ENCODE measurements around the gene BTBD17. TPM values are rescaled to one million over a fixed set of nuclear protein-coding genes. Genes with fewer than 3 reads are reported as not detected.

The BTBD17 gene
- total RNA-seq, 1 experiment from 2014 or later: not detected

DNA sequence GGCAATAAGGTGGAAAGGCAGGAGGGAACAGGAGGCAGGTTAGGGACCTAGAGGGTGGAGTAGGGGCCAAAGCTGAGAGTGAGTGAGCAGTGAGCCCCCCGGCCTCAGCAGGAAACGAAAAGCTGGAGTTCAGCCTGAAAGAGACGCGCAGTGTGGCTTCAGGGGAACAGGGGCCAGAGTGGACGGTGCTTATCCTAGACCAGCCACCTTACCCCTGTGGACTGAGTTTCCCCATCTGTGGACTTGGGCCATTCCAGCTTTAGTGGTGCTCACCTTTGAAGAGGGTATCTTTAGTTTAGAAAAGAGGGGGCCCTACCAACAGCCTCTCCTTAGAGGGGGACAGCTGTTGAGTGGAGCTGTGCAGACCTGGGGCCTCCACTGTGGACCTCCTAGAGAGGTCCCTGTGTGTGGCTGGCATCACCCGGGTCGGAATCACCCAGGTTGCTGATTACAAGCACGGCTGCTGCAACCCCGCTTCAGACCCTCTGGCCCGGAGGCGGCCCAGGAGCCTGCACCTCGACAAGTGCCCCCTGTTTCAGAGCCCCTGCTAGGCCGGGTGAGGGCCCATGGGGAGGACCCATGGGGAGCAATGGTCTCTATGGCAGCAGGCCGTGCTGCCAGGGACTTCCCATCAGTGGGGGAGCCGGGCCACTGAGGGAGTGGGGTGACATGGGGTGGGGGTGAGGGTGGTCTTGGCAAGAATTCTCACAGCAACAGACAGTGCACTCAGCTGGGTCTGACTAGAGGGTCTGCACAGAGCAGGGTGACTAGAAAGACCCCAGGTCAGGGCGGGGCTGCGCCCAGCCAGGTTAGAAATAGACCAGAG lies 8.2 kb upstream of the BTBD17 start:
- H3K27me3 ChIP-seq (ENCODE audit: insufficient read depth, low read length): peaks cover 4% of the 10 kb centered on the region; the same call in 1 of the 2 replicates
- no peaks in the 10 kb centered on the region for H3K9me2 ChIP-seq (ENCODE audit: insufficient read depth)
- POLR2A ChIA-PET: interaction anchor here (2.1 kb wide), 1 partner anchor 87 kb away, joined by 7 read pairs; no protein-coding TSS in a partner anchor
- H3K9me3 ChIP-seq (ENCODE audit: control insufficient read depth in 1 of 2, insufficient read depth in 1 of 2, low read depth in 1 of 2, low read length in 2 of 2): no peaks in the 10 kb centered on the region
- no peaks in the 10 kb centered on the region for H3K36me3 ChIP-seq (ENCODE audit: control insufficient read depth in 1 of 2, insufficient read depth in 2 of 2, low read length in 2 of 2)
- no peaks in the 10 kb centered on the region for H4K20me1 ChIP-seq (ENCODE audit: insufficient read depth)
- no peak for ATAC-seq
- CTCF ChIA-PET: interaction anchor here (1.9 to 4.8 kb wide), 6 partner anchors 9 to 162 kb away, joined by 7 to 91 read pairs (median 38); partner anchors contain the start of genes BTBD17 and CD300LB
- DNase-seq (ENCODE audit: low read depth, low spot score): no peak
- H3K4me3 ChIP-seq (replicated peaks in 1 of 2; ENCODE audit: low read depth in 1 of 2, low read length in 2 of 2): no peak overlapping the region
- TF ChIP-seq TCF7L2 (IDR thresholded peaks at IDR 0.05; ENCODE audit: borderline replicate concordance, extremely low read depth, insufficient read depth, insufficient read length) (no peak), POLR2A (IDR thresholded peaks at IDR 0.05; ENCODE audit: borderline replicate concordance, extremely low read depth, insufficient read depth, insufficient read length) (no peak), CEBPB (IDR thresholded peaks at IDR 0.05; ENCODE audit: low read depth) (no peak), YY1 (IDR thresholded peaks at IDR 0.05; ENCODE audit: extremely low read depth, insufficient replicate concordance, low read depth, low read length) (no peak), CBX3 (IDR thresholded peaks at IDR 0.05; ENCODE audit: low read depth) (no peak), ELF1 (IDR thresholded peaks at IDR 0.05; ENCODE audit: borderline replicate concordance, low read depth) (no peak)
- TF ChIP-seq, protein P1, sequence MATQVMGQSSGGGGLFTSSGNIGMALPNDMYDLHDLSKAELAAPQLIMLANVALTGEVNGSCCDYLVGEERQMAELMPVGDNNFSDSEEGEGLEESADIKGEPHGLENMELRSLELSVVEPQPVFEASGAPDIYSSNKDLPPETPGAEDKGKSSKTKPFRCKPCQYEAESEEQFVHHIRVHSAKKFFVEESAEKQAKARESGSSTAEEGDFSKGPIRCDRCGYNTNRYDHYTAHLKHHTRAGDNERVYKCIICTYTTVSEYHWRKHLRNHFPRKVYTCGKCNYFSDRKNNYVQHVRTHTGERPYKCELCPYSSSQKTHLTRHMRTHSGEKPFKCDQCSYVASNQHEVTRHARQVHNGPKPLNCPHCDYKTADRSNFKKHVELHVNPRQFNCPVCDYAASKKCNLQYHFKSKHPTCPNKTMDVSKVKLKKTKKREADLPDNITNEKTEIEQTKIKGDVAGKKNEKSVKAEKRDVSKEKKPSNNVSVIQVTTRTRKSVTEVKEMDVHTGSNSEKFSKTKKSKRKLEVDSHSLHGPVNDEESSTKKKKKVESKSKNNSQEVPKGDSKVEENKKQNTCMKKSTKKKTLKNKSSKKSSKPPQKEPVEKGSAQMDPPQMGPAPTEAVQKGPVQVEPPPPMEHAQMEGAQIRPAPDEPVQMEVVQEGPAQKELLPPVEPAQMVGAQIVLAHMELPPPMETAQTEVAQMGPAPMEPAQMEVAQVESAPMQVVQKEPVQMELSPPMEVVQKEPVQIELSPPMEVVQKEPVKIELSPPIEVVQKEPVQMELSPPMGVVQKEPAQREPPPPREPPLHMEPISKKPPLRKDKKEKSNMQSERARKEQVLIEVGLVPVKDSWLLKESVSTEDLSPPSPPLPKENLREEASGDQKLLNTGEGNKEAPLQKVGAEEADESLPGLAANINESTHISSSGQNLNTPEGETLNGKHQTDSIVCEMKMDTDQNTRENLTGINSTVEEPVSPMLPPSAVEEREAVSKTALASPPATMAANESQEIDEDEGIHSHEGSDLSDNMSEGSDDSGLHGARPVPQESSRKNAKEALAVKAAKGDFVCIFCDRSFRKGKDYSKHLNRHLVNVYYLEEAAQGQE (IDR thresholded peaks at IDR 0.05; ENCODE audit: low read depth): no peak
- TF ChIP-seq, protein P2, sequence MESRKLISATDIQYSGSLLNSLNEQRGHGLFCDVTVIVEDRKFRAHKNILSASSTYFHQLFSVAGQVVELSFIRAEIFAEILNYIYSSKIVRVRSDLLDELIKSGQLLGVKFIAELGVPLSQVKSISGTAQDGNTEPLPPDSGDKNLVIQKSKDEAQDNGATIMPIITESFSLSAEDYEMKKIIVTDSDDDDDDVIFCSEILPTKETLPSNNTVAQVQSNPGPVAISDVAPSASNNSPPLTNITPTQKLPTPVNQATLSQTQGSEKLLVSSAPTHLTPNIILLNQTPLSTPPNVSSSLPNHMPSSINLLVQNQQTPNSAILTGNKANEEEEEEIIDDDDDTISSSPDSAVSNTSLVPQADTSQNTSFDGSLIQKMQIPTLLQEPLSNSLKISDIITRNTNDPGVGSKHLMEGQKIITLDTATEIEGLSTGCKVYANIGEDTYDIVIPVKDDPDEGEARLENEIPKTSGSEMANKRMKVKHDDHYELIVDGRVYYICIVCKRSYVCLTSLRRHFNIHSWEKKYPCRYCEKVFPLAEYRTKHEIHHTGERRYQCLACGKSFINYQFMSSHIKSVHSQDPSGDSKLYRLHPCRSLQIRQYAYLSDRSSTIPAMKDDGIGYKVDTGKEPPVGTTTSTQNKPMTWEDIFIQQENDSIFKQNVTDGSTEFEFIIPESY (IDR thresholded peaks at IDR 0.05; ENCODE audit: extremely low read depth, insufficient replicate concordance, low read length): no peak
- TF ChIP-seq, protein P3, sequence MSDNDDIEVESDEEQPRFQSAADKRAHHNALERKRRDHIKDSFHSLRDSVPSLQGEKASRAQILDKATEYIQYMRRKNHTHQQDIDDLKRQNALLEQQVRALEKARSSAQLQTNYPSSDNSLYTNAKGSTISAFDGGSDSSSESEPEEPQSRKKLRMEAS (IDR thresholded peaks at IDR 0.05): no peak
- H3K4me2 ChIP-seq (ENCODE audit: low read length): no peak overlapping the region
- RAD21 ChIA-PET (ENCODE audit: low non-redundant PET in 1 of 2, low total read pairs in 2 of 2, uncharacterized antibody in 2 of 2, unreplicated experiment in 2 of 2): interaction anchor here (0.9 to 2.1 kb wide), 2 partner anchors 9 kb away, joined by 3 to 13 read pairs; no protein-coding TSS in a partner anchor
- no peak overlapping the region for H2AFZ ChIP-seq (ENCODE audit: low read depth, low read length, poor library complexity, severe bottlenecking)
- BruUV-seq (replicated peaks): no TSS peak
- H3K4me1 ChIP-seq (ENCODE audit: control insufficient read depth in 1 of 2, insufficient read depth in 2 of 2, low read length in 2 of 2): peaks cover 2 to 13% of the 10 kb centered on the region in 2 experiments; a peak in 2 of 4 replicates
- no peaks in the 10 kb centered on the region for H3K79me2 ChIP-seq (ENCODE audit: insufficient read depth, low read length)
- no peak overlapping the region for H3K27ac ChIP-seq (ENCODE audit: low read depth, low read length)
- H3K9ac ChIP-seq (ENCODE audit: low read length): no peak overlapping the region
- intact Hi-C loops (cut with micrococcal nuclease): loop anchor here (2.0 kb wide), 2 partner anchors 163 to 233 kb away; no protein-coding TSS in a partner anchor

All from HCT116 (cell line).